Activated naive CD4-positive, alpha-beta T cell treated with anti-CD3 and anti-CD28 coated beads, Interleukin-2, amount 50 U/mL, for 72 hours (primary cell): ENCODE results near the gene CP. TPM values are rescaled to one million over a fixed set of nuclear protein-coding genes. Genes with fewer than 3 reads are reported as not detected.

Source experiments
- total RNA-seq, 2 donors: library from RNA; stranded (reverse); gene quantifications; one replicate each; pipeline ENCODE4 v1.2.3, GENCODE V29; 2022

The CP gene
- total RNA-seq, 2 donors from 2014 or later: not detected

Other genes starting within 250 kb of the CP start
- 10 to 100 TPM; 10.7 to 12.8 TPM for gene GYG1, start 230.3 kb downstream of the CP start, total RNA-seq
- gene HLTF, start 135.3 kb downstream of the CP start, total RNA-seq: 10 to 100 TPM; 24.9 to 35.8 TPM
- gene HPS3, start 92.2 kb downstream of the CP start, total RNA-seq: 10 to 100 TPM; 22.3 to 23.2 TPM
- not detected for gene TM4SF18, start 111.8 kb upstream of the CP start, total RNA-seq
- not detected for gene TM4SF1, start 155.8 kb upstream of the CP start, total RNA-seq